ENCODE data around the gene MCOLN2. TPM values are rescaled to one million over a fixed set of nuclear protein-coding genes. Genes with fewer than 3 reads are reported as not detected.
"Not testable (repeated sequence)": the region's sequence is repeated elsewhere in the genome, so short reads cannot be mapped to it uniquely, and the experiment has no call there.

Gene MCOLN2
- 1 to 10 TPM in 2 of 4 donors, under 1 TPM in 2; 0.44 to 1.5 (median 0.92) TPM for polyA plus RNA-seq (ENCODE audit: insufficient read length in 4 of 4)

GRCh38 chr1:84996846-84997666 is at the start of gene MCOLN2:
Gene MCOLN2 (minus strand): TSS chr1:84997113. CDS start chr1:84996872, 241 bp downstream.
- DNase-seq (ENCODE audit: low read depth in 4 of 4, low spot score in 2 of 4) = no peak

- no peak for DNase-seq (ENCODE audit: low read depth in 4 of 4, low spot score in 2 of 4)
Measured at GRCh38 chr1:85042413-85042812, 45.5 kb upstream of the MCOLN2 start.

DNA sequence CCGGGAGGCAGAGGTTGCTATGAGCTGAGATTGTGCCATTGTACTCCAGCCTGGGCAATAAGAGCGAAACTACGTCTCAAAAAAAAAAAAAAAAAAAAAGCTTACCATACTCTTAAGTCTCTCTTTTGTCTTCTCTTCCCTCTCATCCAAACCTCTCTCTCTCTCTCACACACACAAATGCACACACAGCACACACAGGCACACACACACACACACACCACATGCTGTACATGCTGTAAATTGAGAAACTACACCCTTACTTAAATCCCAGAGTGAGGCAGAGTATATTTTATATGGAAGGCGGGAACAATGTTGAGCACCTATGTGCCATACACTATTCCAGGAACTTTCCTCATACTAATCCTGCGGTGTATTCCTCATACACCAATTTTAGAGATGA is 44.9 kb upstream of the MCOLN2 start:
- no peak for DNase-seq (ENCODE audit: low read depth in 4 of 4, low spot score in 2 of 4)

DNA sequence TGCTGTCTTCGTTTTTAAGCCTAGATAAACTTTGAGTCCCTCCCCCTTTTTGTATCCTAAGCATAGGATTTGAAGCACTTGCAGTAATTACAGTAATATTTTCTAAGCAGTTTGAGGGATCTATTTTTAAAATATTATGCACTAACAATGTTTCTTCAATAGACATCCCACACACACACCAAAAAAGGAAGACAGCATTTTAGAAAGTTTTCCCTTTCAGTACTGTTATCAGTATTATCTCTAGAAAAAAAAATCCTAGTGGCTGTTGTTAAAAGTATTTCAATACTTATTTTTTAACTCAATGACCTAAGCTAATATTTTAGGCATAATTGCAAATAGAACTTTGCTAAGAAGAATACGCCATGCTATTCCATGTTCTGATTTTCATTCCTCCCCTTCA is 36.3 kb upstream of the MCOLN2 start:
- no peak for DNase-seq (ENCODE audit: low read depth in 4 of 4, low spot score in 2 of 4)

DNA sequence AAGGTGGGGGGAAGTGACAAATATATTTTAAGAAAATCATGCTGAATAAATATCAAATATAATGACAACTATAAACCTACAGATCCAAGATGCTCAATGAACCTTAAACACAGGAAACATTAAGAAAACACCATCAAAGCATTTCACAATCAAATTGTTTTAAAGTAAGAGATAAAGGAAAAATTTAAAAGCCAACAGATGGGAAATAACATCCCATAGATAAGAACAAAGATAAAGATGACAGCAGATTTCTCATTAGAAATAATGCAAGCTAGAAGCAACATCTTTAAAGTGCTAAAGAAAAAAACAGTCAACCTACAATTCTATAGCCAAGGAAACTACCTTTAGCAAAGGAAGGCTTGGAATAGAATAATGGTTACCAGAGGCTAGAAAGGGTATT is 33.6 kb upstream of the MCOLN2 start:
- DNase-seq (ENCODE audit: low read depth in 4 of 4, low spot score in 2 of 4) = no peak

DNA sequence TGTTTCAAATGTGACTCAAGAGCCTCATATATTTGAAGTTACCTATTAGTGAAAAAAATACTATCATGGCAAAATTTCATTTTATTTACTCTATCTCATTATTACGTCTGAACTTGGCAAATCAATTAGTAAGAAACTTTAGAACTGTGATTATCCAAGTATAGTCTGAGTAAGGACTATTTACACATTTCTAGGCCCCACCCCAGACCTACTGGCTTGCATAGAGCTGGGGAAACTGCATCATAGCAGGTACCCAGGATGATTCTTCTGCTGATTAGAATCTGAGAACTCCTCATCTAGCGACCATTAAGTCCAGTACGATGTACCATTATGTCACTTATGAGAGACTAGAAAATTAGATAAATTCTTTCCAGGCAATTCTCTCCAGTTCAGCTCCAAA is 31.2 kb upstream of the MCOLN2 start:
- no peak for DNase-seq (ENCODE audit: low read depth in 4 of 4, low spot score in 2 of 4)

DNA sequence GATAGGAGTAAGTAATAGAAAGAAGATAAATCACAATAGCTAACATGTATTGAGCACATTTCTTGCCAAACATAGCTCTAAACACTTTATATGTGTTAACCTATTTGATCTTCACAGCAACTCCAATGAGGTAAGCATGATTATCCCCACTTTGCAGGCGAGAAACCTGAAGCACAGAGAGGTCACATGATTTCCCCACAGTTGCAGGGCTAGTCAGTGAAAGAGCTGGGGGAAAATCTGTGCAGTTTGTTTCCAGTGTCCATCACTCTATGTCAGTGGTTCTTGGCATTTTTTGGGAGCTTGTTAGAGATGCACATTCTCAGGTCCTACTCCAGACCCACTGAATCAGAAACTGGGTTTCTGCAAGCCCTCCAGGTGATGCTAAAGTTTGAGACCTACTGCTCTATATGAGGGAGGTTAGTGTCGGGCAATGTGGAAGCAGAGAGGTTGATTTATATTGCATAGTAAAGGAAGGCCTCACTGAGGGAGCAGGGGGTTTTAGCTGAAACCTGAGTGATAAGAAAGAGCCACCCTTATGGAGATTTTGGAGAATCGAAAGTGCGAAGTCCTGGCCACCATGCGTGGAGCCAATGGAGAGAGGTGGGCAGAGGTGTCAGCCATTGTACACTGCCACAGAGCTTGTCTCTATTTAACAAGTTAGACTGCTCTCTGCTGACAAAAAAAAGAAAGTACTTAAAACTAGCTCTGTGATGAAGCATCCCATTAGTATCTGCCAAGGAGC is 30.5 kb upstream of the MCOLN2 start:
- no peak for DNase-seq (ENCODE audit: low read depth in 4 of 4, low spot score in 2 of 4)

- DNase-seq (ENCODE audit: low read depth in 4 of 4, low spot score in 2 of 4) = no peak
Measured at GRCh38 chr1:85025940-85026339, 29.0 kb upstream of the MCOLN2 start.

- DNase-seq (ENCODE audit: low read depth in 4 of 4, low spot score in 2 of 4) = no peak
Measured at GRCh38 chr1:85024736-85025135, 27.8 kb upstream of the MCOLN2 start.

GRCh38 chr1:85022700-85023099 is 25.8 kb upstream of the MCOLN2 start:
- no peak for DNase-seq (ENCODE audit: low read depth in 4 of 4, low spot score in 2 of 4)

DNA sequence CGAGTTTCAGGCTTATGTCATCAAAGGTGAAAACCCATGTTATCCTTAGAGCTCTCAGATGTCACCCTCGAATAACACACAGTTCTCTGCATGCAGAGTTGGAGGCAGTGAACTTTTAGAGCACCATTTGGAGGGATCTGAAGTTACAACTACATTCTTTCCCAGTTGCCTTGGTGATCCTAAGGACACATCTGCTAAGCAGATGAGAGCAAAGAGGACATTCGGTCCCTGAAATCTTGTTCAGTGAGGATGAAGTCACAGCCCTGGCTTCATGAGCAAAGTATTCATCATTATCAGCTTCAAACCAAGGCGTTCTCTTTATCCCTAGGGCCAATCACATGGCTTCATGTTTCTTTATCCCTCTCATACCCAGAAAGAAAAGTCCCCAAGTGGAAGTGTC is 23.1 kb upstream of the MCOLN2 start:
- DNase-seq (ENCODE audit: low read depth in 4 of 4, low spot score in 2 of 4) = no peak

GRCh38 chr1:85015826-85016225 is 18.9 kb upstream of the MCOLN2 start:
- no peak for DNase-seq (ENCODE audit: low read depth in 4 of 4, low spot score in 2 of 4)

GRCh38 chr1:85005641-85006040 is 8.7 kb upstream of the MCOLN2 start:
- not testable (repeated sequence) for DNase-seq (ENCODE audit: low read depth in 4 of 4, low spot score in 2 of 4)

- DNase-seq (ENCODE audit: low read depth in 4 of 4, low spot score in 2 of 4) = no peak
Measured at GRCh38 chr1:85001742-85002141, 4.8 kb upstream of the MCOLN2 start.

GRCh38 chr1:84998642-84999280 is 1.8 kb upstream of the MCOLN2 start:
- DNase-seq (ENCODE audit: low read depth in 4 of 4, low spot score in 2 of 4) = no peak

DNA sequence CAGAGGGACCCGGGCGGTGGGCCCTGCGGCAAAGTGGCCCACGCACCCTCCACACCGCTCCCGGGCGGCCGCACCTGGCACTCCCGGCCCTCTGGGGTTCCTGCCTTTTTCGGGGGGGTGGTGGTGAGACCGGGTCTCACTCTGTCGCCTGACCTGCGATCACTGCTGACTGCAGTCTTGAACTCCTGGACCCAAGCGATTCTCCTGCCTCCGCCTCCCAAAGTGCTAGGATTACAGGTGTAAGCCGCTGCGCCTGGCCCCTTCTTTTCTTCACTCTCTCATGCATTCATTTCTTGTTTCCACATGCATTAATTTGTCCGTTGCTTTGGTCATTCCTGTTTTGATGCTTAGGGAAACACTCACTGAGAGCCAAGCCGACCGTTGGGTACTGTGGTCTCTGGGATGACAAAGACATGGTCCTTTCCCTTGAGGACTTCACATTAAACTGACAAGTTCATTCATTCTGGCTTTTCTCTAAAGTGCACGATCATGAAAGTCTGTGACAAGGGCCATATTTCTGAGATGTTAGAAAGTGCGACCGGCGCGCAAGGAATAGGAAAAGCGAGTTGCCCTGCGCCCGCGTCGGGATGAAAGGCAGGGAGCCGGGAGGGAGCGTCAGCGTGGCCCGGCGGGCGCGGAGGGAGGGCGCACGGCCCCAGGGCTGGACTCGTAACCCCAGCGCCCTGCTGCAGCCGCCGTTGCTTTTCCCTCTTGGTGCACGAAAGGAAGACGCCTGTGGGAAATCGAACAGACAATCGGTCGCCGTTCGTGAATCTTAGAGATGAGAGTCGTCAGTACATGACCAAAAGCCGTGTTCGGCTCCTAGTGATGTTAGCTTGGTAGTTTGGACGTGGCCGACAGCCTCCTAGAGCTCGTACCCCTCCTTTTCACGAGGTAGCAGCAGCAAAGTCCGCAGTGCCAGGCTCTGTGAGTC is 1.0 kb upstream of the MCOLN2 start:
- DNase-seq (ENCODE audit: low read depth in 4 of 4, low spot score in 2 of 4) = no peak

DNA sequence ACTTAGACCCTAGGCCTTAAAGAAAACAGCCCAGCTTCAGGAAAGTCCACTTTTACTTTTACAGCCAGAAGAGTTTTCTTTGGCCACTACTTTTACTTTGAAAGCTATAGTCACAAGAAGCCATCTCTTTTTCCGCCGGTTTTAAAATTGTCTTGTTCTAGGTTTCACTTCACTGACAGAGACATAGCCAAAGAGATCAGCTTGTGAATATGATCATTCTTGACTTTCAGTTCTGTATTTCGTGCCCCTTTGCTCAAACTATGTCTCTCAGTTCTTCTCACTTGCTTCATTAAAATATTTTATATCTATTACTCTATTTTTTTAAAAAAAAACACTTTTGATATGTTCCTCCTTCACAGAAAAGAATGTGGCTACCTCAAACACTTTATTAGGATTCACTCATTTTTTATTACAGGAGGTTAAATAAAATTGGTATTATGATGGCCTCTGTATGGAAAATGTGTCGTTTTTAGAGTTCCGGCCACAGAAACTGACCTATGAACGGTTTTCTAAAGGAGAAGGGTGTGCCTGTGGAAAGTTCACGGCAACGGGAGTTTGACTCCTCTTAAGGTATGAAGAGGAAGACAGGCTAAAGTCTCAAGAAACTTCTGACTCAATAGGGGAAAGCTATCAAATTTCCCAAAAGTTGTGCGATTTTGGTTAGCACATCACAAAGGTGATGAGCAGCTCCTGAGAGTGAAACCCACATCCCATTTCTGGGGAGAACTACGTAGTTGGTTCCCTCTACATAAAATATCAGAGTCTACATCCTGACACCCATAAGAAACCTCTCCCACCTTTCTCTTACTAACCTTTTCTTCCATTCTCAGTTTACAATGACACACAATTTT is 1.2 kb downstream of the MCOLN2 start:
- no peak for DNase-seq (ENCODE audit: low read depth in 4 of 4, low spot score in 2 of 4)

GRCh38 chr1:84991097-84991920 is 5.6 kb downstream of the MCOLN2 start:
- no peak for DNase-seq (ENCODE audit: low read depth in 4 of 4, low spot score in 2 of 4)

GRCh38 chr1:84988588-84988987 is 8.3 kb downstream of the MCOLN2 start:
- no peak for DNase-seq (ENCODE audit: low read depth in 4 of 4, low spot score in 2 of 4)
